Activated CD8-positive, alpha-beta T cell treated with anti-CD3 and anti-CD28 coated beads for 36 hours (primary cell): ENCODE data around the gene TM4SF4. TPM values are rescaled to one million over a fixed set of nuclear protein-coding genes. Genes with fewer than 3 reads are reported as not detected.
A peak's percentile ranks its signal among the peaks of the same experiment; 100 is the strongest.

Experiments
- ATAC-seq: fragments of 200-7000 bp; cut with Tn5 transposase; one replicate; pipeline ENCODE4 v1.10.0; 2021; ENCODE audit warnings: mild to moderate bottlenecking, moderate library complexity
- CTCF ChIA-PET: fragments of 350-600 bp; sonication (Branson Sonifier 250); formaldehyde crosslinking; loops from one replicate; lab custom pipeline; 2021; ENCODE audit warnings: antibody characterized with exemption; lab: Charles Lee
- POLR2A ChIA-PET: fragments of 350-600 bp; sonication (Branson Sonifier 250); formaldehyde crosslinking; loops from one replicate; lab custom pipeline; 2021; ENCODE audit warnings: antibody characterized with exemption; lab: Charles Lee
- DNase-seq: peaks from one replicate; pipeline ENCODE4 v3.0.0-alpha.2; 2020
- H3K27ac Mint-ChIP-seq: one replicate; pipeline ENCODE4 v1.8.0; 2021; ENCODE audit warnings: mild to moderate bottlenecking, mixed read lengths
- H3K27me3 Mint-ChIP-seq: one replicate; pipeline ENCODE4 v1.8.0; 2021; ENCODE audit warnings: mixed read lengths
- H3K36me3 Mint-ChIP-seq: one replicate; pipeline ENCODE4 v1.8.0; 2021; ENCODE audit warnings: low read depth, mixed read lengths
- H3K4me1 Mint-ChIP-seq: one replicate; pipeline ENCODE4 v1.8.0; 2021; ENCODE audit warnings: low read depth, mixed read lengths
- H3K4me3 Mint-ChIP-seq: one replicate; pipeline ENCODE4 v1.8.0; 2021; ENCODE audit warnings: mild to moderate bottlenecking, moderate library complexity, mixed read lengths
- H3K9me3 Mint-ChIP-seq: one replicate; pipeline ENCODE4 v1.8.0; 2021; ENCODE audit warnings: mixed read lengths
- intact Hi-C: fragments of 100-400 bp; cut with micrococcal nuclease; formaldehyde crosslinking; loops from one replicate; pipeline ENCODE4 v1.10.0; 2022
- total RNA-seq, 2 experiments: library from RNA; stranded (reverse); gene quantifications; one replicate each; pipeline ENCODE4 v1.2.3, GENCODE V29; 2021
- TF ChIP-seq, protein P1 (sequence below): fragments of 200-600 bp; IDR thresholded peaks from one replicate; pipeline ENCODE4 v1.8.0; 2022; ENCODE audit warnings: antibody characterized with exemption, mild to moderate bottlenecking

TM4SF4 gene
- total RNA-seq, 2 experiments from 2014 or later = not detected

DNA sequence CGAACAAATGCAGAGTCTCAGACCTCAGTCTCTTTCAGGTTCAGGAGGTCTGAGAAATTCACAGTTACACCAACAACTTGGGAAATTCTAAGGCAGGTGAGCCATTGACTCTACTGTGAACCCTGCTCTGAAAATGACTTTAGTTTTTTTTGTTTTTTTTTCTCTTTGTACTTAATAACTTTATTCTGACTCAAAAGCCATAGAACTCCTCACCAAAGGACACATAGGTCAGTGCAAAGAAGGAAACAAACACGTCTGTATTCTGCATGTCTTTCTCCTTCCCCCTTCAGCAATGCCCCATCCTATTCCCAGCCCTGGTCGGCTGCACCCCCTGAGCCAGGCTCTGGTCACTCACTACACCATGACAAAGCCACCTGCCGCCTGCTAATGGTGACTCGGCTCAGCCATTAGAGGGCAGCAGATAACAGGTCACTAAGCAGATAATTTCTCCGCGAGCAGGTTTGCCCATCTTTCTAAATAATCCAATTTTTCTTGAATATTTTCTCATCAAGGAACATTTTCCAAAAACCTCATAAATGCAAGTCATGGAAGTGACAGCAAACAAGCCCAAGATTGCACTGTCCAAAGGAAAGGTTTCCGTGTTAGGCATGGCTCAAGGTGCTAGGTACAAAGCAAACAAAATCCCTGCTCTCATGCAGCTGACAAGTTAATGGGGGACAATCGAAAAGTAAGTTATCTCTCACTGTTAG, 37.7 kb downstream of the TM4SF4 start:
- Mint-ChIP-seq H3K27me3 (peaks cover 20% of the 10 kb centered on the region), H3K9me3 (no peaks in the 10 kb centered on the region), H3K4me3 (no peak overlapping the region), H3K4me1 (peaks cover 8% of the 10 kb centered on the region), H3K36me3 (no peaks in the 10 kb centered on the region), H3K27ac (no peak overlapping the region)
- DNase-seq (peak; percentile 53), ATAC-seq (peak; percentile 60)
- TF ChIP-seq, protein P1, sequence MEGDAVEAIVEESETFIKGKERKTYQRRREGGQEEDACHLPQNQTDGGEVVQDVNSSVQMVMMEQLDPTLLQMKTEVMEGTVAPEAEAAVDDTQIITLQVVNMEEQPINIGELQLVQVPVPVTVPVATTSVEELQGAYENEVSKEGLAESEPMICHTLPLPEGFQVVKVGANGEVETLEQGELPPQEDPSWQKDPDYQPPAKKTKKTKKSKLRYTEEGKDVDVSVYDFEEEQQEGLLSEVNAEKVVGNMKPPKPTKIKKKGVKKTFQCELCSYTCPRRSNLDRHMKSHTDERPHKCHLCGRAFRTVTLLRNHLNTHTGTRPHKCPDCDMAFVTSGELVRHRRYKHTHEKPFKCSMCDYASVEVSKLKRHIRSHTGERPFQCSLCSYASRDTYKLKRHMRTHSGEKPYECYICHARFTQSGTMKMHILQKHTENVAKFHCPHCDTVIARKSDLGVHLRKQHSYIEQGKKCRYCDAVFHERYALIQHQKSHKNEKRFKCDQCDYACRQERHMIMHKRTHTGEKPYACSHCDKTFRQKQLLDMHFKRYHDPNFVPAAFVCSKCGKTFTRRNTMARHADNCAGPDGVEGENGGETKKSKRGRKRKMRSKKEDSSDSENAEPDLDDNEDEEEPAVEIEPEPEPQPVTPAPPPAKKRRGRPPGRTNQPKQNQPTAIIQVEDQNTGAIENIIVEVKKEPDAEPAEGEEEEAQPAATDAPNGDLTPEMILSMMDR = peak; percentile 45
- CTCF ChIA-PET = interaction anchor here (0.6 to 4.1 kb wide), 8 partner anchors 9 to 297 kb away, joined by 3 to 18 read pairs (median 4); no protein-coding TSS in a partner anchor
- intact Hi-C loops = loop anchor here (10.0 kb wide), 1 partner anchor 203 kb away; no protein-coding TSS in a partner anchor
- POLR2A ChIA-PET = no interaction called here

DNA sequence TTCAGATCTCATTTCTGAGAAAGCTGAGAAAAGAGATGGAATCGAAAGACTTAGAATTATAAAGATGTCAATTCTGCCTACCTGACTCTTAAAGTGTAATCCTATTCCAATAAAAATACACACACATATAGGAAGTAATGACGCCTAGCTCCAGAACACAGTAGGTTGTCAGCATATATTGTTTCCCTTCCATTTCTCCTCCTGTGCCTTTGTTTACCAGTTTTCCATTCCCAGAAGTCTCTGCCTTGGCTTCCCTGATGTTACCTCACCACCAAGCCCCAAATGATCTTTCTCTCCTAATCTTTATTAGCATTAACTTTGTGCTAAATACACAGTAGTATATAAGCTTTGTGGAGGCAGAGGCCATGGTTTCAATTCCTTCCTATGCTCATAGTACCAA, 40.0 kb downstream of the TM4SF4 start:
- H3K36me3 Mint-ChIP-seq = no peaks in the 10 kb centered on the region
- H3K9me3 Mint-ChIP-seq = no peaks in the 10 kb centered on the region
- ATAC-seq (no peak), DNase-seq (no peak)
- TF ChIP-seq, protein P1 = no peak
- intact Hi-C loops = loop anchor here (10.0 kb wide), 1 partner anchor 200 kb away; no protein-coding TSS in a partner anchor
- ChIA-PET CTCF (interaction anchor here (1.3 to 2.3 kb wide), 2 partner anchors 259 to 294 kb away, joined by 4 to 6 read pairs; no protein-coding TSS in a partner anchor), POLR2A (no interaction called here)
- no peak overlapping the region for H3K27ac Mint-ChIP-seq
- peaks cover 22% of the 10 kb centered on the region for H3K27me3 Mint-ChIP-seq
- no peak overlapping the region for H3K4me3 Mint-ChIP-seq
- peaks cover 4% of the 10 kb centered on the region for H3K4me1 Mint-ChIP-seq

DNA sequence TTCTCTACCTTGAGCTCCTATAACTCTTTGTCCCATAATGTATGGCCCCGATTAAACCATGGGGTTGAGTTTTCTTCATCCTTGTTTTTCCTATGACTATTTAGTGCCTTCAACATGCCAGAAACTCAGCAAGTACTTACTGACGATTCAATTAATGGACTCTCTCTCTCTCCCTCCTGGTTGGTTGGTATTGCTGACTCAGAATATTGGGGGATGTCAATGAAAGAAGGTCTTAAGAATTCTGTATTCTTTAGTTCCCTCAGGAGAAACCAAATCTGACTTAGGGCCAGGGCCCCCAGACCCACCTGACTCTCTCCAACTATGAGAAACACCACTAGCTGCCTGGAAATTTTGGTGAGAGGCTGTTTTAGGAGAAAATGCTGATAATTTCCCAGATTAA, 40.8 kb downstream of the TM4SF4 start:
- TF ChIP-seq, protein P1 = no peak
- no peaks in the 10 kb centered on the region for H3K36me3 Mint-ChIP-seq
- CTCF ChIA-PET = no interaction called here
- H3K27ac Mint-ChIP-seq = no peak overlapping the region
- POLR2A ChIA-PET = no interaction called here
- H3K27me3 Mint-ChIP-seq = peaks cover 22% of the 10 kb centered on the region
- H3K4me1 Mint-ChIP-seq = peaks cover 4% of the 10 kb centered on the region
- H3K9me3 Mint-ChIP-seq = no peaks in the 10 kb centered on the region
- intact Hi-C loops = loop anchor here (10.0 kb wide), 1 partner anchor 200 kb away; no protein-coding TSS in a partner anchor
- DNase-seq (no peak), ATAC-seq (no peak)
- no peak overlapping the region for H3K4me3 Mint-ChIP-seq

DNA sequence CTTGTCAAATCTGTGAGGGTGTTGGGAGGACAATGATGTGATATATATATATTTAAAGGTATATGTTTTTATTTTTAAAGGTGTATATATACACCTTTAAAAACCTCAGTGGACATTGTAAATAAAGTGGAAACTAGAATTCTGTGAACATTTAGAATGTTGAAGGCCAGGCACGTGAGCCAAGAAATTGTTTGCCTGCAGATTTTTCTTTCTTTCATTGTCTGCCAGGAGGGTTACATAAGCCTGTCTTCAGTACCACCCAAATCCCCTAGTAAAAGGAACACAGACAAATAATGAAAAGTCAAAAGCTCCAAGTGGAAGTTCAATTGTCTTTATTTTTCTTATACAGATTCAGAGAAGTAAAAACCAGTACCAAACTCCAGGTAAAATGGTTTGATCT, 42.4 kb downstream of the TM4SF4 start:
- CTCF ChIA-PET = no interaction called here
- TF ChIP-seq, protein P1 = no peak
- H3K27ac Mint-ChIP-seq = no peak overlapping the region
- H3K36me3 Mint-ChIP-seq = no peaks in the 10 kb centered on the region
- intact Hi-C loops = loop anchor here (10.0 kb wide), 1 partner anchor 198 kb away; no protein-coding TSS in a partner anchor
- no peaks in the 10 kb centered on the region for H3K9me3 Mint-ChIP-seq
- POLR2A ChIA-PET = no interaction called here
- no peak for ATAC-seq
- no peak for DNase-seq
- H3K4me1 Mint-ChIP-seq = peaks cover 4% of the 10 kb centered on the region
- H3K4me3 Mint-ChIP-seq = no peak overlapping the region
- H3K27me3 Mint-ChIP-seq = peaks cover 16% of the 10 kb centered on the region

DNA sequence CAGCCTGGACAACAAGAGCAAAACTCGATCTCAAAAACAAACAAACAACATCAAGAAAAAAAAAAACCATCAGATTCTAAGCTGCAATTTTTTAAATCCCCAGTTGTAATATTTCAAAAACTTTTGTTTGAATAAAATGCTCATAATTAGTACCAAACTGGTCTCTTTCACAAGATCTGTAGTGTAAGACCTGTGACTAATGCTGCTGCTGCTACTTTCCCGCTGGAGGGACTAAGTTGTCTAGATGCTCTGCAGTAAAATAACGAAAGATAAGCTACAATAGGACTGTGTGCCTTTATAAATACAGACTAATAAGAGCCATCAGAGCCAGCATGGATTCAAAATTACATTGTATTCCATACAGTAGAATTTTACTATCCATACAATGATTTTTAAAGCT, 45.4 kb downstream of the TM4SF4 start:
- Mint-ChIP-seq H3K4me3 (no peak overlapping the region), H3K27me3 (peaks cover 5% of the 10 kb centered on the region), H3K27ac (no peak overlapping the region), H3K4me1 (no peaks in the 10 kb centered on the region), H3K9me3 (no peaks in the 10 kb centered on the region), H3K36me3 (no peaks in the 10 kb centered on the region)
- no peak for ATAC-seq
- POLR2A ChIA-PET = no interaction called here
- no peak for DNase-seq
- intact Hi-C loops = loop anchor here (10.0 kb wide), 1 partner anchor 195 kb away; no protein-coding TSS in a partner anchor
- CTCF ChIA-PET = interaction anchor here (1.2 to 1.3 kb wide), 2 partner anchors 12 to 31 kb away, joined by 3 read pairs; no protein-coding TSS in a partner anchor
- TF ChIP-seq, protein P1 = no peak
